Right cardiac atrium (tissue), 5 donors: ENCODE measurements around the gene C15orf39. TPM values are rescaled to one million over a fixed set of nuclear protein-coding genes. Genes with fewer than 3 reads are reported as not detected.

Source experiments
- ATAC-seq, 2 donors: fragments of 200-7000 bp; cut with Tn5 transposase; one replicate each; pipeline versions ENCODE4 v1.8.0 to v1.9.1; 2020; ENCODE audit warnings: moderate library complexity in 2 of 2, mild to moderate bottlenecking in 1 of 2
- DNase-seq, 3 donors: peaks; one replicate each; pipeline ENCODE4 v3.0.0-alpha.2; 2020
- H3K27ac ChIP-seq: one replicate; pipeline ENCODE4 v1.5.1; 2013; ENCODE audit warnings: mild to moderate bottlenecking, low read length, control low read depth, moderate library complexity
- H3K27me3 ChIP-seq: one replicate; pipeline ENCODE4 v1.6.1; 2013; ENCODE audit not compliant: control insufficient read depth, insufficient read depth
- H3K4me1 ChIP-seq: one replicate; pipeline ENCODE4 v1.6.1; 2013; ENCODE audit warnings: low read length; ENCODE audit not compliant: control insufficient read depth, insufficient read depth
- H3K4me3 ChIP-seq: one replicate; pipeline ENCODE4 v1.5.1; 2013; ENCODE audit warnings: low read length, control low read depth
- H3K9me3 ChIP-seq: one replicate; pipeline ENCODE4 v1.6.1; 2013; ENCODE audit warnings: low read length; ENCODE audit not compliant: control insufficient read depth
- WGBS: extraction: QIAGEN DNeasy Blood & Tissue Kit; methylation state at CpG from one replicate; pipeline ENCODE4 v1.1.7; 2013; 5-methylcytosine and 5-hydroxymethylcytosine counted together
- intact Hi-C, 4 donors: fragments of 100-400 bp; cut with DNase I; formaldehyde crosslinking; loops; one replicate each; pipeline versions ENCODE4 v1.11.0 to v1.14.0; 2022 to 2023
- polyA plus RNA-seq: library from polyadenylated mRNA; stranded (reverse); fragments of 200-250 nt; gene quantifications from one replicate; pipeline ENCODE4 v1.2.3, GENCODE V29; 2013
- total RNA-seq, 4 donors: library from RNA; stranded (reverse); fragmentation: NEBNext Ultra II Directional; extraction: Animal tissue kit (Norgen Biotek cat#: 25700); gene quantifications; one replicate each; pipeline ENCODE4 v1.2.1, GENCODE V29; 2021
- donor health status: healthy with polysubstance abuse.
- donor health status: DM: no; HTN: yes; CAD: no.
- donor health status: DM: no; HTN: no; CAD: no.
- donor health status: DM: no; HTN: yes; CAD: no; lungs with severe emphysema.
- donor health status: DM: yes; HTN: yes; CAD: no.

C15orf39 gene
- total and polyA plus RNA-seq, 5 donors: 5.3 to 12.7 (median 7.5) TPM

DNA sequence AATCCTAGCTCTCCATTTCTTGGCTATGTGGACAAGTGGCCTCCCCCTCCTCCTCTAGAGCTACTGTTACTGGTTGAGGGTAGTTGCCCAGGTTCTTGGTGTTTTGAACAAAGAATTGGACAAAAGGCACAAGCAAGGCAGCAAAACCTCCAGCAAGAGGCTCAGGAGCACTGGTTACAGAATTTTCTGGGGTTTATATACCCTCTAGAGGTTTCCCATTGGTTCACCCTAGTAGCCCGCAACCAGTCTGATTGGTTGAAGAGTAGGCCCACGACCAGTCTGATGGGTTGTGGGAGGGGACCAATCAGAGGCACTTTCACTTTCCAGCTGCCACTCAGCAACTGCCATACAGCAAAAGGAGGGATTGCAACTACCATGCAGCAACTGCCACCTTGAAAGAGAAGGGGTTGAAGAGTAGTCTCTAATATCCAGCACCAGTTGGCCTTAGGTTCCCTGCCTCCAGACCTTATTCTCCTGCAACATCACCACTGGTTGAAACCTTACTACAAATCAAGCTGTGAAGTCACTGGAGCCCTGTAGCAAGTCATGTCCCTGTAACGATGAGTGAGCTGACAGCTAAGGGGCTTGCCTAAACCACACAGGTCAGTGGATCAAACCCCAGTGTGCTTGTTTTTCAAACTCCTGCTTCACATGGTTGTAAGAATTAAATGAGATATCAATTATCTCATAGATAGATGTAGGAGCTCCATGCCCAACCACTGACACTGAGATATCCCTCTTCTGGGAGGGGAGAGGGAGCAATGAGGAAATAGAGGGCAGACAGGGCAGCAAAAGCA is 2.9 kb upstream of the C15orf39 start:
- peaks cover 3% of the 10 kb centered on the region for H3K4me1 ChIP-seq
- intact Hi-C loops: loop anchor here in 1 of 4 donors (10.0 kb wide), 1 partner anchor 84 kb away; no protein-coding TSS in a partner anchor

DNA sequence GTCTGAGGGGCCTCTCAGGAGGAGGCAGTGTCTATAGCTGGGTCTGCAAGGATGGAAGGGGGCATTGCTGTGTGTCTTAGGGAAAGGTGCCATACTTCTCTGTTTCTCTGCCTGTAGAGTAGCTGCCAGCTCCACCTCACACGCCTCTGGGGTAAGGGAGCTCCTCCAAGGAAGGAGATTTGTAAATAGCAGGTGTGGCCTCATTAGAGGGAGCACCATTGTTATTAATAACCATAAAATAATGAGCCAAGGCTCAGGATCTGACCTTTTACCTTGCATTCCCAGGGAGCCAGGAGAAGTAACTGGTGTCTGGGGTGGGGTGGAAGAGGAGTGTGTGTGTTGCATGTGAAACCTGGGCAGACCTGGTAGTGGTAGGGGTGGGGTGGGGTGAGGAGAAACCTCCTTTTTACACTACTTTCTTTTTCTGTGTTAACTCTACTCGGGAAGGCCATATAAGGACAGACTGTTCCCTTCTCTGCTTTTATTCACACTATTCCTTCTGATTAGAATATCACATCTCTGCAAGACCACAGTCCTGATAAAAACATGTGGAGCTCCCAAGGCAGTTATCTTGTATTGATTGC is 2.2 kb upstream of the C15orf39 start:
- ATAC-seq: no peak
- 81% methylated on average over 2 of the region's 2 CpGs for WGBS
- peaks cover 3% of the 10 kb centered on the region for H3K4me1 ChIP-seq

More for the DNA sequence above, 2.9 kb upstream of the C15orf39 start:
- no peaks in the 10 kb centered on the region for H3K27me3 ChIP-seq
- ATAC-seq: no peak
- WGBS: 85% methylated on average over 3 of the region's 3 CpGs
- no peak overlapping the region for H3K27ac ChIP-seq
- no peak overlapping the region for H3K4me3 ChIP-seq
- no peaks in the 10 kb centered on the region for H3K9me3 ChIP-seq
- DNase-seq: peak in 2 of 3 donors; percentile 23 to 51

DNA sequence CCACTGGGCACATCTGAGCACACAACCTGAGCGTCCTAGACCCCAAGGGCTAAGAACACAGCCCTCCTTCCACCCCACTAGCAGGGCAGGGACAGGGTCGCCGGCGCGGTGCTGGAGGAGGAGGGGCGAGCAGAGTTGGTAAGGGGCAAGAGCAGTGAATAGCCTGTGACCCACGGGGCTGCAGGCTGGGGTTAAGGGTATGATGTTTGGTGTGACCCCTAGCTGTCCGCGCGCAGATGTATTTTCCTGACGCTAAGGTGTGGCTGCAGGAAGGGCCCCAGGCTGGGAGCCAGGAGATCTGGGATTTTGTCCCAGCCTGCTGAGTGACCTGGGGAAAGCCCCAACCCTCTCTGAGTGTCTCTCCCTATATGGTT is 1.3 kb upstream of the C15orf39 start:
- H3K27ac ChIP-seq: no peak overlapping the region
- peaks cover 3% of the 10 kb centered on the region for H3K4me1 ChIP-seq
- intact Hi-C loops: loop anchor here in 2 of 4 donors (5.0 kb wide), 2 partner anchors 158 to 173 kb away; no protein-coding TSS in a partner anchor
- 42% methylated on average over 11 of the region's 11 CpGs for WGBS
- H3K9me3 ChIP-seq: no peaks in the 10 kb centered on the region
- ATAC-seq: no peak
- no peaks in the 10 kb centered on the region for H3K27me3 ChIP-seq
- H3K4me3 ChIP-seq: no peak overlapping the region
- peak in 2 of 3 donors; percentile 65 for DNase-seq

More for the DNA sequence above, 2.2 kb upstream of the C15orf39 start:
- intact Hi-C loops: loop anchor here in 1 of 4 donors (10.0 kb wide), 1 partner anchor 85 kb away; no protein-coding TSS in a partner anchor
- Histone ChIP-seq H3K27me3 (no peaks in the 10 kb centered on the region), H3K27ac (no peak overlapping the region), H3K9me3 (no peaks in the 10 kb centered on the region), H3K4me3 (no peak overlapping the region)
- DNase-seq: peak in 2 of 3 donors; percentile 2 to 7

DNA sequence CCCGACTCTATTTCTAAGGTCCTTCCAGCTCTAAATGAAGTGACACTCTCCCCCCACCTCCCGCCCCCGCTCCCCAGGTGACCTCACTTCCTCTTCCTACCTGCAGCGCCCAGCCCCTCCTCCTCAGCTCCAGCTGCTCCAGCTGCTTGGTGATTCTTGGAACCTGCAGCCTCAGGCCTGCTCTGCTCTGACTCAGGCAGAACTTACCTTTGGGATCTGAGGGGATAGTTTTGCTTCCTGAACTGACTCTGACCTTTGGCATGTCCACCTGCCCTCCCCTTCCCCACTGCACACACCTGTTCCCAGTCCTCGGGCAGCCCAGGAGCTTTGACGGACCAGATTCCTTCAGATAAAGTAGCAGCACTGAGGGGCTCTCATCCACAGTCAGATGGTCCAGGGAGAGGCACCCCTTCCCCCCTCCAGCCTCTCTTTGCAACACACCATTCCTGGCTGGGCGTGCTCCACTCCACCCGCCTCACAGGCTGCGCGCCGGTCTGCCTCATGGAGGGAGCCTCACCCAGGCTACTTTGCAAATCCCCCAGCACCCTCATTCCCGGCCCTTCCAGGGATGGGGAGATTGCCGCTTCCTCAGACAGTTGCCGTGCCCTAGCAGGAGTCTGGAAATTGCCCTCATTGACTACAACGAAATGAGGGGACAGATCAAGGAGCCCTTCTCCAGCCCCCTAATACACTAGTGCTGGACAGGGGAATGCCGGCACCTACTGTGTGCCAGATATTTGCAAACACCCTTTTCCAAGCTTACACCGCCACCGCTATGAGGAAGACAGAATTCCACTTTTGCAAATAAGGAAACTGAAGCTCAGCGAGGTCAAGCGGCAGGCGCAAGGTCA is 692 bp upstream of the C15orf39 start:
- WGBS: 14% methylated on average over 21 of the region's 21 CpGs
- ATAC-seq (peak in 1 of 2 donors; percentile 10), DNase-seq (peak; percentile 64 to 79 (median 77))
- H3K4me3 ChIP-seq: peak overlapping the region; percentile 52
- no peaks in the 10 kb centered on the region for H3K27me3 ChIP-seq
- no peaks in the 10 kb centered on the region for H3K9me3 ChIP-seq
- intact Hi-C loops: loop anchor here in 2 of 4 donors (5.0 kb wide), 2 partner anchors 159 to 174 kb away; no protein-coding TSS in a partner anchor
- H3K4me1 ChIP-seq: peaks cover 3% of the 10 kb centered on the region
- peak overlapping the region; percentile 51 for H3K27ac ChIP-seq

DNA sequence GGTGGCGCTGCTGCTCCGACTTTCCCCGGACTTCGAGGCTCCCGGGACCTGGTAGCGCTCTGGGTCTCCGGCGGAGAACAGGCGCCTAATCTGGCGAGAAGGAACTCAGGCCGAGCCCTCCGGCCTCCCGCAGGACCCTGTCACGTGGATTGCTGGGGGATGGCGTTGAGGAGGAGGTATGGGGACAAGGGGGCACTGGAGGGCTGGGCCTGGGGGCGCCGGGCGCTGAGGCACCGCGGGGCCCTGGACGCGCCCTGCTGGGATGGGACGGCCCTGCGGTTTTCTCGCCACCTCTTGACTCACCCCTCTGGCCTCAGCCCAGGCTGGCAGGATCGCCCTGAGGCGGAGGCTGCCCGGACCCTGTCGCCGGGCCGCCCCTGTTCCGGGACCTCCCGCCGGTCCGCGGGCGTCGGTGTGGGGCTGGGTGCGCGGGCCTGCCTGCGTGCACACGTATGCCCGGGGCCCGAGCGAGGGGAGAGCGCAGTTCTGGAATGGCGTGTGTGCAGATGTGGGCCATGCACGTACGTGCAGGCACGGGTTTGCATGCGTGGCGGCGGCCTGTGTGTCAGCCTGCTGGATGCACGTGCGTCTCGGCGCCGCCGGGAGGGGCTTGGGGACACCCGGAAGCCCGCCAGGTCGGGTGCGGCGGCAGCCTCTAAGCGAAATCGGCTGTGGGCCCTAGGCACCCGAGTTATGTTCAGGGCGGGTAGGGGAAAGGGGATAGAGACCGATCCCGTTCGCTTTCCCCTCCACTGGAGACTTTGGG is 752 bp downstream of the C15orf39 start:
- peak overlapping the region; percentile 52 for H3K4me3 ChIP-seq
- DNase-seq (peak; percentile 82 to 92 (median 91)), ATAC-seq (peak; percentile 18 to 48)
- 2% methylated on average over 71 of the region's 71 CpGs for WGBS
- H3K27ac ChIP-seq: peak overlapping the region; percentile 69
- H3K4me1 ChIP-seq: peaks cover 3% of the 10 kb centered on the region
- no peaks in the 10 kb centered on the region for H3K9me3 ChIP-seq
- intact Hi-C loops: loop anchor here in 3 of 4 donors (1.0 to 5.0 kb wide), 3 partner anchors 159 to 175 kb away; no protein-coding TSS in a partner anchor
- H3K27me3 ChIP-seq: no peaks in the 10 kb centered on the region

DNA sequence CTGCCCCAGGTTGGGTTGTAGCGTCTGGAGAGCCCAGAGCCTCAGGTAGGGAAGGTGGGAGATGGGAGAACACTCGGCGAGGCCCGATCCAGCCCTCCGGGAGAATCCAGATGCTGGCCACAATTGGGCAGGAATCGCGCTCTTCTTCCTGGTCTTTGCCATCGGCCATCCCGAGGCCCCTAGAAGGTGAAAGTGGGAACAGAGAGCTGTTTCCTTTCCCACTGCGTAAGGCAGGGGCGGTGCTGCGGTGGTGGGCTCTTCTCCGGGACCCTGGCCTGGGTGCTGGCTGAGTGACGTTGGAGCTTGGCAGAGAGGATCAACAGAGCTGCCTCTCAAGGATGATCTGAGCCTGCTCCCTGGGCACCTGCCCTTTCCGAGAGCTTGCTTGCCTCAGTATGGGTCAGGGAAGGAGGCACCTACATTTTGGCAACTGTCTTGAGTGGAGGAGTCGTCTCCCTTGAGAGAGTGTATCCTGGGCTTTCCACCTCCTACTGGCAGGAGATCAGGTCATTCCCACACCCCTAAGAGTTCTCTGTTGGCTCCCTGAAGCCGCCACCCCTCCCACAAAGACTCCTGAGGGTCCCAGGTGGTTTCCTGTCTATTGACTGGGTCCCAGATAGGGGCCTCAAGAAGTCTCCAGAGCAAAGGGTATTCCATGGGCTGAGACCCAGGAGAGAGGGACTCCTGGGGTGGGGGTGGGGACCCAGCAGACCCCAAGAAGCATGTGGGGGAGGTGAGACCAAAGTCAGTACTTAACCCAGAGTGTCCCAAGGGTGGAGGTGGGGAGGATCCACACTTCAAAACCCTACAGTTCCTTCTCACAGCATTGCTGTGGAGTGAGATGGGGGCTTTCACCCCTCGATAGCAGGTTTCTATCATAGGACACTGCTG is 1.6 kb downstream of the C15orf39 start:
- H3K27ac ChIP-seq: peak overlapping the region; percentile 69
- no peaks in the 10 kb centered on the region for H3K27me3 ChIP-seq
- peak overlapping the region; percentile 52 for H3K4me3 ChIP-seq
- WGBS: 20% methylated on average over 18 of the region's 18 CpGs
- H3K4me1 ChIP-seq: peaks cover 5% of the 10 kb centered on the region
- ATAC-seq (no peak), DNase-seq (peak in 2 of 3 donors; percentile 23 to 42)
- H3K9me3 ChIP-seq: no peaks in the 10 kb centered on the region
- intact Hi-C loops: loop anchor here in 2 of 4 donors (5.0 kb wide), 2 partner anchors 161 to 176 kb away; no protein-coding TSS in a partner anchor

DNA sequence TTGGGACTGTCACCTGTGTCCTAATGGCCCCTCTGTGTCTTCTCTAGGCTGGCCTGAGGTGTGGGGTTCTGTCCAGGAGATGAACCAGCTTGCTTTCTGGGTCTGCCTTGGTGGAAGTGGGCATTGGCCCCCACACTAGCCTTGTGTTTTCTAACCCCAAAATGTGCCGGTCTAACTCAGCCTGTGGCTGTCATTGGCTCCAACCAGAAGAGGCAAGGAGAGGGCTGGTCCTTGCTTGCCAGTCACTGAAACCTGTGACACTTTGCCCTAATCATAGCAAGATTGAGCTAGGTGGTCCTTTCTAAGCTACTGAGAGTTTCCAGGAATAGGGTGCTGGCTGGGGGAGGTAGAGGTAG is 2.2 kb downstream of the C15orf39 start:
- H3K4me1 ChIP-seq: peaks cover 5% of the 10 kb centered on the region

DNA sequence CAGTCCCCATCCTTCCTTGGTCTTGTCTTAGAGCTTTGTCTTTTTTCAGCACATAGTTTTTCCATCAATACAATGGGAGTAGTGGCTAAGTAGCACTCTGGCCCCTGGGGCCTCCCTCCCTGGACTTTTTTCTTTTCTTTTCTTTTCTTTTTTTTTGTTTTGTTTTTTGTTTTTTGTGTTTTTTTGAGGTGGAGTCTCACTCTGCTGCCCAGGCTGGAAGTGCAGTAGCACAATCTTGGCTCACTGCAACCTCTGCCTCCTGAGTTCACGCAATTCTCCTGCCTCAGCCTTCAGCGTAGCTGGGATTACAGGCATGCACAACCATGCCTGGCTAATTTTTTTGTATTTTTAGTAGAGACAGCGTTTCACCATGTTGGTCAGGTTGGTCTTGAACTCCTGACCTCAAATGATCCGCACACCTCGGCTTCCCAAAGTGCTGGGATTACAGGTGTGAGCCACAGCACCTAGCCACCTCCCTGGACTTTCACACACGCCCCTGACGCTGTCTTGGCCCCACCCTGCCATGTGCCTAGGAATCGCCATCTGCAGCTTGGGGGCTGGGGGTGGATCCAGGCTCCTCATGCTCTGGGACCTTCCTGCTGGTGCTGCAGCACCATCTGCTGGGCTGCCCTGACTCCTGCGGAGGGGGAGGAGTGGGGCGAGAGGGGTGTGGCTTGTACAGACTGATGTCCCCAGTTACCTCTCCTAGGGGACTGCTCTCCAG is 2.8 kb downstream of the C15orf39 start:
- intact Hi-C loops: loop anchor here in 3 of 4 donors (1.0 to 5.0 kb wide), 3 partner anchors 162 to 177 kb away; no protein-coding TSS in a partner anchor
- Histone ChIP-seq H3K27me3 (no peaks in the 10 kb centered on the region), H3K9me3 (no peaks in the 10 kb centered on the region), H3K4me1 (peaks cover 5% of the 10 kb centered on the region), H3K4me3 (no peak overlapping the region), H3K27ac (no peak overlapping the region)
- DNase-seq (peak; percentile 95 to 97 (median 96)), ATAC-seq (peak; percentile 83 to 87)
- 11% methylated on average over 10 of the region's 10 CpGs for whole genome bisulfite sequencing

More for the DNA sequence above, 2.2 kb downstream of the C15orf39 start:
- peak overlapping the region; percentile 52 for H3K4me3 ChIP-seq
- intact Hi-C loops: loop anchor here in 3 of 4 donors (1.0 to 5.0 kb wide), 3 partner anchors 162 to 177 kb away; no protein-coding TSS in a partner anchor
- no peaks in the 10 kb centered on the region for H3K9me3 ChIP-seq
- H3K27me3 ChIP-seq: no peaks in the 10 kb centered on the region
- DNase-seq: peak in 2 of 3 donors; percentile 6 to 16
- ATAC-seq: no peak
- no peak overlapping the region for H3K27ac ChIP-seq
- 38% methylated on average over 1 of the region's 1 CpG for WGBS

DNA sequence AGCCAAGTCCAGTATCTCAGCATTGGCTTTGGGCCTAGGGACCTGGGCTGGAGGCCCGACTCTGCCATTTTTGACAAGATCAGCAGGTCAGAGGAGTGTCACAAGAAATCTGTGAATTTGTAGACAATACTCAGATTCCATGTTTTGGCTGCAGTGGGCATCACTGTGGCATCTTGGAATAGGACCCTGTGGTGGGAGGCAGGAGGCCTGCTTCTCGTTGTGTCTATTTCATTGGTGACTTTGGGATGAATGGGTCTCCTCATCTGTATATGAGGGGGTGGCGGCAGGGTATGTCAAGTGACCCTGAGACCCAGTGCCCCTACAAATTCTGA is 3.3 kb downstream of the C15orf39 start:
- H3K9me3 ChIP-seq: no peaks in the 10 kb centered on the region
- 41% methylated on average over 3 of the region's 3 CpGs for WGBS
- H3K4me1 ChIP-seq: peaks cover 4% of the 10 kb centered on the region
- no peaks in the 10 kb centered on the region for H3K27me3 ChIP-seq
- intact Hi-C loops: no loop called here
- no peak overlapping the region for H3K4me3 ChIP-seq
- DNase-seq: no peak
- no peak for ATAC-seq
- H3K27ac ChIP-seq: no peak overlapping the region
